ENCODE measurements around the gene ACOT12. TPM values are rescaled to one million over a fixed set of nuclear protein-coding genes. Genes with fewer than 3 reads are reported as not detected.
"Not testable (repeated sequence)": the region's sequence is repeated elsewhere in the genome, so short reads cannot be mapped to it uniquely, and the experiment has no call there.

Gene ACOT12
- total RNA-seq, 1 donor from 2014 or later = not detected

DNA sequence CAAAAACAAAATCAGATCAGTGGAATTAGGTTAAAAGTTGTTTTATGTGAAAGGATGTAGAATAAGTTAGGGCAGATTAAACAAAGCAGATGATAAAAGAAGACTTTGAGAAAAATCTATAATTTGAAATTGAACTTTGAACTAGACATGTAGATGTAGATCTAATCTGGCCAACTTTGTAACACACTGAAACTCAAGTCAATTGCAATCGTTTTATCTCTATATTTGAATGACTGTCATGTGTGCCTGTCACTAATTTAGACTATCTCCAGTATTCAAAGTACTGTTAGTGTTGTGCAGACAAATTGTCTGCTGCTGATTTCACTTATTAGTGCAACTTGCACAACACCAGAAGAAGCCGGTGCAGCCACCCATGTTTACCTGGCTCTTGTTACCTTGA, 39.8 kb downstream of the ACOT12 start:
- Mint-ChIP-seq H3K27me3 (ENCODE audit: low read depth) (peaks cover 12% of the 10 kb centered on the region), H3K27ac (no peak overlapping the region), H3K4me3 (ENCODE audit: low read depth) (no peak overlapping the region), H3K4me1 (ENCODE audit: low read depth) (no peaks in the 10 kb centered on the region), H3K36me3 (ENCODE audit: low read depth) (no peaks in the 10 kb centered on the region), H3K9me3 (no peaks in the 10 kb centered on the region)
- DNase-seq (ENCODE audit: low spot score) = no peak
- intact Hi-C loops (cut with micrococcal nuclease) = no loop called here

DNA sequence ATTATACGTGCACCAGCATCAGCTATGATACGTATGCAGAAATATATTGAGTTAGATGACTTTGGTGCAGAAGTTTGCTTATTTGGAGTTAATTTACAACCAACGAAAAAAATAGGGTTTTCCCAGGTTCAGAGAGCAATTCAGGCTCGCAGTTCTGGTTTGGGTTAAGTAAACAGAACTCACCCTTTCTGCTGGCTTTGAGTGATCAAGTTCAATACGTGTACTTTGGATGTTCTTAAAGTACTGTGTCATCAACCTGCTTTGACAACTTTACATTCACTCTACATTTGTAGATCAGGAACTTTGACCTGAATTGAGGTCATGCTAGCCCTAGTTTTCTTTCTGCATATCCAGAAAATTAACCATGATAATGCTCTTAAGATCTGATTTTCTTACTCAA, 40.7 kb downstream of the ACOT12 start:
- Mint-ChIP-seq H3K9me3 (no peaks in the 10 kb centered on the region), H3K4me3 (ENCODE audit: low read depth) (no peak overlapping the region)
- intact Hi-C loops (cut with micrococcal nuclease) = no loop called here

DNA sequence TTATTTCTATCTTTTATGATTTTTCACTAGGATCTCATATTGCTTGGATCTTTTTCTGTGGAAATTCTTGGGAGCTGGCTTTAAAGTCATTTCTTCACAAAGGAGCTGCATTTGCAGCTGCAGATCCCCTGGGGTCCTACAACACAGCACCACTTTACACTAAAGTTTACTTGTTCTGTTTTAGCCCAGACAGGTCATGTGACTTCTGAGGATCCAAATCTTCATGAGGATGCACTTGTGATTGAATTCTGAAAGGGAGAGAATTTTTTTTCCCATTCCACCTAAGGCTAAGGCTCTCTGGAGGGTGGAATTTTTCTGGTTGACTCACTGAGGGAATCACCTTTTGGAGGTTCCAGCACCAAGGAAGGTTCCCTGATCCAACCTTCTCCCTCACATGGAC, 43.4 kb downstream of the ACOT12 start:
- H3K36me3 Mint-ChIP-seq (ENCODE audit: low read depth) = no peaks in the 10 kb centered on the region
- H3K4me1 Mint-ChIP-seq (ENCODE audit: low read depth) = no peaks in the 10 kb centered on the region
- DNase-seq (ENCODE audit: low spot score) = no peak
- H3K4me3 Mint-ChIP-seq (ENCODE audit: low read depth) = no peak overlapping the region
- H3K9me3 Mint-ChIP-seq = no peaks in the 10 kb centered on the region
- intact Hi-C loops (cut with micrococcal nuclease) = no loop called here
- H3K27me3 Mint-ChIP-seq (ENCODE audit: low read depth) = peaks cover 16% of the 10 kb centered on the region
- no peak overlapping the region for H3K27ac Mint-ChIP-seq

More for the DNA sequence above, 40.7 kb downstream of the ACOT12 start:
- H3K4me1 Mint-ChIP-seq (ENCODE audit: low read depth) = no peaks in the 10 kb centered on the region
- H3K27me3 Mint-ChIP-seq (ENCODE audit: low read depth) = peaks cover 12% of the 10 kb centered on the region
- H3K27ac Mint-ChIP-seq = no peak overlapping the region
- no peak for DNase-seq (ENCODE audit: low spot score)
- H3K36me3 Mint-ChIP-seq (ENCODE audit: low read depth) = no peaks in the 10 kb centered on the region

GRCh38 chr5:81349161-81349560, 44.8 kb downstream of the ACOT12 start:
- intact Hi-C loops (cut with micrococcal nuclease) = no loop called here
- H3K27me3 Mint-ChIP-seq (ENCODE audit: low read depth) = peaks cover 16% of the 10 kb centered on the region
- no peak overlapping the region for H3K27ac Mint-ChIP-seq
- DNase-seq (ENCODE audit: low spot score) = no peak
- H3K4me1 Mint-ChIP-seq (ENCODE audit: low read depth) = no peaks in the 10 kb centered on the region
- H3K4me3 Mint-ChIP-seq (ENCODE audit: low read depth) = no peak overlapping the region
- no peaks in the 10 kb centered on the region for H3K9me3 Mint-ChIP-seq
- H3K36me3 Mint-ChIP-seq (ENCODE audit: low read depth) = no peaks in the 10 kb centered on the region

DNA sequence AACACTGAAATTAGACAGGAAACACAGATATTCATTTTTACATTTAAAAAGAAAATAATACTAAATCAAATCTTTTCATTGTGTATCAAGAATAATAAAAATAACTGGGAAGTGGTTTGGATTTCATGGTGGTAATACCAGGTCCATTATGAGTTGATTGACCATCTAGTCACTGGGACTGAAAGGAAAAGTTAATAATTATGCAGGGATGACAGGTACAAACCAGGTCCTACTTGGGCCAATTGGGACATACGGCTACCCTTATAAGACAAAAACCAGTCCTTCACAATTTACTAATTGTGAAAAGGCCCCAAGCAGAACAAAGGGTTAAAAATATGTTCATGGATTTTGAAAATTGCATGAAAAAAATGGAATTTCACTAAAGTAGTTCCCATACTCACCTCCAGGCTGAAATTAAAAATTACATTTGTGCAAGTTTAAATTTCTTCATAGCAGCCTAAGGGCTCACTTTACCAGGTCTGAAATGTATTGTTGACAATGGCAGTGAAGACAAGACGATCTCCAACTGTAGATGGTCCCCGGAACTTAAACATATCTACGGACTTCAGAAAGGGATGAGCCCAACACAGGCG, 48.4 kb downstream of the ACOT12 start:
- no peak overlapping the region for H3K27ac Mint-ChIP-seq
- peaks cover 8% of the 10 kb centered on the region for H3K27me3 Mint-ChIP-seq (ENCODE audit: low read depth)
- no peaks in the 10 kb centered on the region for H3K36me3 Mint-ChIP-seq (ENCODE audit: low read depth)
- no peaks in the 10 kb centered on the region for H3K4me1 Mint-ChIP-seq (ENCODE audit: low read depth)
- no peaks in the 10 kb centered on the region for H3K9me3 Mint-ChIP-seq
- no peak for DNase-seq (ENCODE audit: low spot score)
- no peak overlapping the region for H3K4me3 Mint-ChIP-seq (ENCODE audit: low read depth)
- intact Hi-C loops (cut with micrococcal nuclease) = no loop called here

- H3K4me1 Mint-ChIP-seq (ENCODE audit: low read depth) = no peaks in the 10 kb centered on the region
- no peaks in the 10 kb centered on the region for H3K36me3 Mint-ChIP-seq (ENCODE audit: low read depth)
- DNase-seq (ENCODE audit: low spot score) = no peak
- no peaks in the 10 kb centered on the region for H3K9me3 Mint-ChIP-seq
- H3K4me3 Mint-ChIP-seq (ENCODE audit: low read depth) = no peak overlapping the region
- intact Hi-C loops (cut with micrococcal nuclease) = no loop called here
- H3K27me3 Mint-ChIP-seq (ENCODE audit: low read depth) = peaks cover 8% of the 10 kb centered on the region
- H3K27ac Mint-ChIP-seq = no peak overlapping the region
Observed at GRCh38 chr5:81344736-81345135, 49.2 kb downstream of the ACOT12 start.

DNA sequence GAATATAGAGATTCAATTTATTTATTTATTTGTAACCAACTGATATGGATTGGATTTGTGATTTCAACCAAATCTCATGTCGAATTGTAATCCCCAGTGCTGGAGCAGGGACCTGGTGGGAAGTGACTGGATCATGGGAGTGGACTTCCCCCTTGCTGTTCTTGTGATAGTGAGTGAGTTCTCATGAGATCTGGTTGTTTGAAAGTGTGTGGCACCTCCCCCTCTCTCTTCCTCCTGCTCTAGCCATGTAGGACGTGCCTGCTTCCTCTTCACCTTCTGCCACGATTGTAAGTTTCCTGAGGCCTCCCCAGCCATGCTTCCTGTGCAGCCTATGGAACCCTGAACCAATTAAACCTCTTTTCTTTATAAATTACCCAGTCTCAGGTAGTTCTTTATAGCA, 55.7 kb downstream of the ACOT12 start:
- intact Hi-C loops (cut with micrococcal nuclease); H3K9me3 Mint-ChIP-seq; H3K4me3 Mint-ChIP-seq (ENCODE audit: low read depth); DNase-seq (ENCODE audit: low spot score); H3K27me3 Mint-ChIP-seq (ENCODE audit: low read depth); H3K4me1 Mint-ChIP-seq (ENCODE audit: low read depth); H3K27ac Mint-ChIP-seq; H3K36me3 Mint-ChIP-seq (ENCODE audit: low read depth): not testable (repeated sequence)

DNA sequence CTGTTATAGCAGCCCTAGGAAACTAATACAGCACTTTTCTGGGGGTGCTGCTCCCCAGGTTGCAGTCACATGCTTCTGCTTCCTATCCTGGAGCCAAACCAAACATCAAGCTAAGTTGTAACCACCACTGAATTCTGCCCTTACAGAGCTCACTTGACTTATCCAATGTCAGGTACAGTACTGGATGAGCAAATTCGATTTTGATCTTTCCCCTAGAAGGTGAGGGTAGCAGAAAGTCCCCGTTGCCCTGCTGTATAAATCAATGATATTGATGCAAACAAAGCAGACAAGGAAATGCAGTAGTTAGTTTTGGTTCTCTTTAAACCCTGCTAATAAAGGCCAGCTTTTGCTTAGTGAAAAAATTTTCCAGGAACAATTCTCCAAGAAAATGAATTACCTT, 56.1 kb downstream of the ACOT12 start:
- H3K9me3 Mint-ChIP-seq = peaks cover 3% of the 10 kb centered on the region
- no peak overlapping the region for H3K27ac Mint-ChIP-seq
- H3K36me3 Mint-ChIP-seq (ENCODE audit: low read depth) = no peaks in the 10 kb centered on the region
- H3K27me3 Mint-ChIP-seq (ENCODE audit: low read depth) = peaks cover 2% of the 10 kb centered on the region
- H3K4me1 Mint-ChIP-seq (ENCODE audit: low read depth) = no peaks in the 10 kb centered on the region
- no peak for DNase-seq (ENCODE audit: low spot score)
- H3K4me3 Mint-ChIP-seq (ENCODE audit: low read depth) = no peak overlapping the region
- intact Hi-C loops (cut with micrococcal nuclease) = no loop called here

DNA sequence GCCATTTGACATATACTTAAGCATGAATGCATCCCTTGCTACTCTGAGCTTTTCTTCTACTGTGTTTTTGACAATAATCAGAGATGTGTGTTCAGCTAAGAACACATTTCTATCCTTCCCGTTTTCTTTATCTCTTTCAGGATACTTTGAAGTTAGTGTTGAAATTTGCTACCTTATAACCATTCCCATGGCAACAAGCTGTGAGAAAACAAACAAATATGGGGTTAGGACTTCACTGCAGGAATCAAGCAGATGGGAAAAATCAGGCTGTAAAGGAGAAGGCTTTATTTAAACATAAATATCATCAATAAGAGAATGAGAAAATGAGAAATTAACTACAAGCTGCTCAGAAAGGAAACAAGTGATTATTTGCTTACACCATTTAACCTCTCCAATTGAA, 57.4 kb downstream of the ACOT12 start:
- Mint-ChIP-seq H3K9me3 (peaks cover 3% of the 10 kb centered on the region), H3K36me3 (ENCODE audit: low read depth) (no peaks in the 10 kb centered on the region), H3K27ac (no peak overlapping the region), H3K4me3 (ENCODE audit: low read depth) (no peak overlapping the region), H3K27me3 (ENCODE audit: low read depth) (no peaks in the 10 kb centered on the region), H3K4me1 (ENCODE audit: low read depth) (no peaks in the 10 kb centered on the region)
- no peak for DNase-seq (ENCODE audit: low spot score)
- intact Hi-C loops (cut with micrococcal nuclease) = no loop called here

GRCh38 chr5:81335946-81336345, 58.0 kb downstream of the ACOT12 start:
- Mint-ChIP-seq H3K4me1 (ENCODE audit: low read depth) (no peaks in the 10 kb centered on the region), H3K9me3 (peaks cover 3% of the 10 kb centered on the region), H3K36me3 (ENCODE audit: low read depth) (no peaks in the 10 kb centered on the region), H3K4me3 (ENCODE audit: low read depth) (no peak overlapping the region), H3K27ac (no peak overlapping the region), H3K27me3 (ENCODE audit: low read depth) (no peaks in the 10 kb centered on the region)
- DNase-seq (ENCODE audit: low spot score) = no peak
- intact Hi-C loops (cut with micrococcal nuclease) = no loop called here

DNA sequence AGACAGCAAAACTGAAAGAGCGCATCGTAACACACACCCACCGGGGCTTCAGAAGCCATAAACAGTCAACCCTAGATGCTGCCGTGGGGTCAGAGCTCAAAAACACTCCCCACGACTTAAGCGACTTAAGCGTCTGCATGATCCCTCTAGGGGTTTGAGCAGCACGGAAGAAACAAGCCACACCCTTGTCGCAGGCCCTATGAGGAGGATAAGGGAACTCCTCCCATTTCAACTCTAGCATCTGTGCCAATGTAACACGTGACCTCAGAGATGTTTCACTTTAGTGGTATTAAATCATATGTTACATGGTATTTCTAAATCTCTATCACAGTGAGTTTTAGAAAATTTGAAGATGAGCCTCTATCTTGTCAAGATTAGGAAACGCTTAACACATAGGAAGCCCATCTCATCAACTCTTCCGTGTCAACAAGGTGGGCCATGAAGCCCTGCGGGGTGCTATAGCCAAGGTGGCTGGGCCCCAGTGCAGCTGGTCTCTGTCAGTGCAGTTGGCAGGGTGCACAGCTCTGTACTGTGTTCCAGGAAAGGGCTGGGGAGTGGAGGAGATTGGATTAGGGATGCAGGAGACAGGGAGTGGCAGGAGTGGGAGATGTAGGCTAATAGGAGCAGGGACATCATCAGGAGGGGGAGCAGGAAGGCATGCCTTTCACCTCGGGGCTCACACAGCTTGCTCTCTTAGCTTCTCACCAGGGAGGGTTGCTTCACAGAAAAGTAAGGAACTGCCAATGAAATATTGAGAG, 59.5 kb downstream of the ACOT12 start:
- H3K4me1 Mint-ChIP-seq (ENCODE audit: low read depth) = no peaks in the 10 kb centered on the region
- H3K9me3 Mint-ChIP-seq = peaks cover 3% of the 10 kb centered on the region
- H3K27me3 Mint-ChIP-seq (ENCODE audit: low read depth) = peaks cover 1% of the 10 kb centered on the region
- H3K4me3 Mint-ChIP-seq (ENCODE audit: low read depth) = no peak overlapping the region
- H3K36me3 Mint-ChIP-seq (ENCODE audit: low read depth) = no peaks in the 10 kb centered on the region
- intact Hi-C loops (cut with micrococcal nuclease) = no loop called here
- H3K27ac Mint-ChIP-seq = no peak overlapping the region
- DNase-seq (ENCODE audit: low spot score) = no peak

- Mint-ChIP-seq H3K36me3 (ENCODE audit: low read depth) (no peaks in the 10 kb centered on the region), H3K4me3 (ENCODE audit: low read depth) (no peak overlapping the region), H3K4me1 (ENCODE audit: low read depth) (no peaks in the 10 kb centered on the region), H3K27me3 (ENCODE audit: low read depth) (peaks cover 8% of the 10 kb centered on the region), H3K27ac (no peak overlapping the region), H3K9me3 (no peaks in the 10 kb centered on the region)
- intact Hi-C loops (cut with micrococcal nuclease) = no loop called here
- no peak for DNase-seq (ENCODE audit: low spot score)
Observed at GRCh38 chr5:81326554-81326953, 67.4 kb downstream of the ACOT12 start.

GRCh38 chr5:81317536-81317935, 76.4 kb downstream of the ACOT12 start:
- Mint-ChIP-seq H3K9me3 (no peaks in the 10 kb centered on the region), H3K27ac (no peak overlapping the region)
- DNase-seq (ENCODE audit: low spot score) = no peak

More at GRCh38 chr5:81317536-81317935, 76.4 kb downstream of the ACOT12 start:
- H3K27me3 Mint-ChIP-seq (ENCODE audit: low read depth) = no peaks in the 10 kb centered on the region
- H3K36me3 Mint-ChIP-seq (ENCODE audit: low read depth) = peaks cover 19% of the 10 kb centered on the region
- peaks cover 4% of the 10 kb centered on the region for H3K4me1 Mint-ChIP-seq (ENCODE audit: low read depth)
- no peak overlapping the region for H3K4me3 Mint-ChIP-seq (ENCODE audit: low read depth)
- intact Hi-C loops (cut with micrococcal nuclease) = no loop called here

Measured in activated T-helper 2 cell treated with anti-CD3 and anti-CD28 coated beads, Interferon-gamma antibody, Interleukin-2, Interleukin-4, amounts not matched to agents 10 μg/mL and 5 μg/mL and 100 μg/mL, durations not matched to agents 14 hours and 24 hours and 36 hours (primary cell).